Measurements from ENCODE around the gene KY.

DNA sequence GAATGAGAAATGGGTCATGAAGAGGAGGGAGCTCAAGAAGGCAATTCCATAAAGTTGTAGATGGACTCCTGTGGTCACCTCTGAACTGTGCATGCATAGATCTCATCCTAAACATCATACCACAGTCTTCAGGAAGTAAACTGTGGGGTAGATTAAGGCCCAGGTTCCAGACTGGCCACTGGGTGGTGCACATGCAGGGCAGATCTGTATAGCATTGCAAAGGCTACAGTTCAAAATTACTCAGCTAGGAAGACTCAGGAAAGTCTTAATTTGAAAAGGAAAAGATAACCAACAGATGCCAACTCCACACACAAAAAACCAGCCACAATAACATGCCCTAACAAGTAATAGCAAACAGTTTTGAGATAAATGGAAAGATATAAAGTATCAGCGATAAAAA is 20.3 kb downstream of the KY start:
- TF ChIP-seq CTCF (IDR thresholded peaks at IDR 0.05; ENCODE audit: low read depth, low read length, poor library complexity, severe bottlenecking): peak; percentile 50
- no peak for TF ChIP-seq EZH2phosphoT487 (IDR thresholded peaks at IDR 0.05; ENCODE audit: borderline replicate concordance, low read length)

All from DOHH2 (cell line).